Fibroblast of lung (primary cell): ENCODE results near the gene MRPL55.

ENCODE experiments used
- EZH2 ChIP-seq: IDR thresholded peaks from 2 replicates; pipeline ENCODE4 v1.5.1; 2012; ENCODE audit warnings: low read length, control low read depth, mild to moderate bottlenecking; ENCODE audit errors: missing control alignments
- TF ChIP-seq, protein P1 (sequence below), 2 donors: IDR thresholded peaks in 1 of 2; conservative IDR thresholded peaks in 1 of 2; 1 replicate in 1 of 2; 2 replicates in 1 of 2; pipeline ENCODE4 v1.5.1; 2011 to 2012; ENCODE audit warnings: low read length in 2 of 2, control low read depth in 1 of 2, inconsistent platforms in 1 of 2, low read depth in 1 of 2, mild to moderate bottlenecking in 1 of 2

DNA sequence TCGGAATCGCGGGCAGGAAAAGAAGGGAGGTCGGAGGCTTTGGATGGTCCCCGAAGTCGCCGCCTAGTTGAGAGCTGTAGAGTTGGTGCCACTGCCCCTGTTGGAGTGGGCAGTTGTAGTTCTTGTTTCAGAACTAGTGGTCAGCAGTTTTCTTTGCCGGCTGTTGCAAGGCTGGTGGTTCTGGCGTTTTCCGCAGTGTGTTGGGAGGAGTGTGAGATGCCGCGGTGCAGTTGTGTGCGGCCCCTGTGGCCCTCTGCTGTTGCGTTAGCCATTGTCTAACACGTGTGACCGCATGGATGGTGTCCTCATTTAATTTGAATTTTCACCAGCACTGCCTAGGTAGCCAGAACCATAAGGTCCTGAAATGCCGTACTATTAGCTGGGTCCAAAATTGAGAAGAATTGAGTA, 25.2 kb downstream of the MRPL55 start:
- TF ChIP-seq, protein P1, sequence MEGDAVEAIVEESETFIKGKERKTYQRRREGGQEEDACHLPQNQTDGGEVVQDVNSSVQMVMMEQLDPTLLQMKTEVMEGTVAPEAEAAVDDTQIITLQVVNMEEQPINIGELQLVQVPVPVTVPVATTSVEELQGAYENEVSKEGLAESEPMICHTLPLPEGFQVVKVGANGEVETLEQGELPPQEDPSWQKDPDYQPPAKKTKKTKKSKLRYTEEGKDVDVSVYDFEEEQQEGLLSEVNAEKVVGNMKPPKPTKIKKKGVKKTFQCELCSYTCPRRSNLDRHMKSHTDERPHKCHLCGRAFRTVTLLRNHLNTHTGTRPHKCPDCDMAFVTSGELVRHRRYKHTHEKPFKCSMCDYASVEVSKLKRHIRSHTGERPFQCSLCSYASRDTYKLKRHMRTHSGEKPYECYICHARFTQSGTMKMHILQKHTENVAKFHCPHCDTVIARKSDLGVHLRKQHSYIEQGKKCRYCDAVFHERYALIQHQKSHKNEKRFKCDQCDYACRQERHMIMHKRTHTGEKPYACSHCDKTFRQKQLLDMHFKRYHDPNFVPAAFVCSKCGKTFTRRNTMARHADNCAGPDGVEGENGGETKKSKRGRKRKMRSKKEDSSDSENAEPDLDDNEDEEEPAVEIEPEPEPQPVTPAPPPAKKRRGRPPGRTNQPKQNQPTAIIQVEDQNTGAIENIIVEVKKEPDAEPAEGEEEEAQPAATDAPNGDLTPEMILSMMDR (conservative IDR thresholded peaks at IDR 0.05 in 1 of 2, IDR thresholded peaks at IDR 0.05 in 1 of 2; ENCODE audit: low read depth in 1 of 2, low read length in 2 of 2): no peak
- TF ChIP-seq EZH2: no peak
